HG03280 (cell line): ENCODE data around the gene MELTF.

Experiments
- ATAC-seq: cut with Tn5 transposase; IDR thresholded peaks from one replicate; pipeline ENCODE4 v1.9.1; 2021; ENCODE audit warnings: mild to moderate bottlenecking, moderate library complexity; ENCODE audit not compliant: unreplicated experiment

MELTF gene

GRCh38 chr3:196969134-196969659, 60.4 kb downstream of the MELTF start:
- peak; percentile 41 for ATAC-seq

- ATAC-seq = peak; percentile 66
These were observed 61.1 kb downstream of the MELTF start, which contains the start of gene PIGZ for GRCh38 chr3:196968233-196969133. TSS of gene PIGZ (minus strand) at chr3:196968833. CDS start at chr3:196952031, 16,802 bp downstream.

- no peak for ATAC-seq
These were observed 62.0 kb downstream of the MELTF start for GRCh38 chr3:196967412-196968232.

GRCh38 chr3:196966526-196967401, 62.9 kb downstream of the MELTF start:
- no peak for ATAC-seq

- no peak for ATAC-seq
These were observed 63.8 kb downstream of the MELTF start for GRCh38 chr3:196965804-196966173.

- no peak for ATAC-seq
These were observed 64.4 kb downstream of the MELTF start for GRCh38 chr3:196965112-196965803.

GRCh38 chr3:196963631-196963953, 66.0 kb downstream of the MELTF start:
- no peak for ATAC-seq

GRCh38 chr3:196962930-196963630, 66.5 kb downstream of the MELTF start:
- no peak for ATAC-seq

GRCh38 chr3:196962108-196962929, 67.3 kb downstream of the MELTF start:
- no peak for ATAC-seq

- ATAC-seq = no peak
These were observed 74.8 kb downstream of the MELTF start for GRCh38 chr3:196954832-196955231.
